ENCODE results near the gene SCGB2B2. TPM values are rescaled to one million over a fixed set of nuclear protein-coding genes. Genes with fewer than 3 reads are reported as not detected.

SCGB2B2 gene
- total RNA-seq, 4 donors from 2014 or later = 4.3 to 8.3 (median 6.6) TPM

DNA sequence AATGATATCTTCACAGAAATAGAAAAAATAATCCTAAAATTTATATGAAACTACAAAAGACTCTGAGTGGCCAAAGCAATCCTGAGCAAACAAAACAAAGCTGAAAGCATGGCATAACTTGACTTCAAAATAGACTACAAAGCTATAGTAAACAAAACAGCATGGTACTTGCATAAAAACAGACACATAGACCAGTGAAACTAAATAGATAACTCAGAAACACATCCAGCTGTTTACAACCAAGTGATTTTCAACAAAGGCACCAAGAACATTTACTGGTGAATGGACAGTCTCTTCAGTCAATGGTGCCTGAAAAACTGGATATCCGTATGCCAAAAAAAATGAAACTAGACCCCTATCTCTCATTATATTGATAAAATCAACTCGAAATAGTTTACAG is 25.2 kb downstream of the SCGB2B2 start:
- no peak for DNase-seq (ENCODE audit: low spot score in 2 of 2)
- intact Hi-C loops (cut with DNase I; ENCODE audit: low total_unique reads) = no loop called here
- H3K4me3 ChIP-seq (ENCODE audit: low read depth, poor library complexity, severe bottlenecking) = no peak overlapping the region
- TF ChIP-seq POLR2A (IDR thresholded peaks at IDR 0.05) (no peak), CTCF (IDR thresholded peaks at IDR 0.05) (no peak)
- 72 to 78% methylated on average over 2 of the region's 2 CpGs for WGBS, 2 donors

GRCh38 chr19:34649886-34650543 is 26.9 kb downstream of the SCGB2B2 start:
- TF ChIP-seq CTCF (IDR thresholded peaks at IDR 0.05) = no peak
- no peak for TF ChIP-seq POLR2A (IDR thresholded peaks at IDR 0.05)
- intact Hi-C loops (cut with DNase I; ENCODE audit: low total_unique reads) = no loop called here
- no peak for DNase-seq (ENCODE audit: low spot score in 2 of 2)
- 87 to 91% methylated on average over 9 of the region's 9 CpGs for WGBS, 2 donors
- no peak overlapping the region for H3K4me3 ChIP-seq (ENCODE audit: low read depth, poor library complexity, severe bottlenecking)

DNA sequence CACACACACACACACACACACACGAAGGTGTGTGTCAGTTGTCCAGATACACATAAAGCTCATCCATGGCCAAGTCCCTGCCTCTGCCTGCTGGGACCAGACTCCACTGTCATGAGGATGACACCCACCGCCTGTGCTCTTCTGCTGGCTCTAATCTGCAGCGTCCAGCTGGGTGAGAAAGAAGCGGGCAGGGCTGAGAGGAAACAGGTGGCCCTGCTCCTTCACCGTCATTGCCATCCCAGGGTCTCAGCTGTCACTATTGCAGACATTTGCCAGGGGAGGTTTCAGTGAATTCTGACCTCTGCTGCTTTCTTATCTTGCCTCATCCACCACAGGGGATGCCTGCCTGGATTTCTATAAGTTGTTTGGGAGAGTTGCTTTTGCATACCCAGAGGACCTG is 31.4 kb downstream of the SCGB2B2 start:
- TF ChIP-seq POLR2A (IDR thresholded peaks at IDR 0.05) (no peak), CTCF (IDR thresholded peaks at IDR 0.05) (no peak)
- DNase-seq (ENCODE audit: low spot score in 2 of 2) = no peak
- H3K4me3 ChIP-seq (ENCODE audit: low read depth, poor library complexity, severe bottlenecking) = no peak overlapping the region
- 63 to 83% methylated on average over 2 to 5 of the region's 5 CpGs for WGBS, 2 donors
- intact Hi-C loops (cut with DNase I; ENCODE audit: low total_unique reads) = no loop called here

GRCh38 chr19:34644991-34645461 is 31.9 kb downstream of the SCGB2B2 start:
- DNase-seq (ENCODE audit: low spot score in 2 of 2) = no peak
- TF ChIP-seq CTCF (IDR thresholded peaks at IDR 0.05) (no peak), POLR2A (IDR thresholded peaks at IDR 0.05) (no peak)
- H3K4me3 ChIP-seq (ENCODE audit: low read depth, poor library complexity, severe bottlenecking) = no peak overlapping the region
- 74 to 76% methylated on average over 8 to 10 of the region's 10 CpGs for WGBS, 2 donors
- intact Hi-C loops (cut with DNase I; ENCODE audit: low total_unique reads) = no loop called here

- WGBS, 2 donors = 91% methylated on average over 4 of the region's 4 CpGs
- H3K4me3 ChIP-seq (ENCODE audit: low read depth, poor library complexity, severe bottlenecking) = no peak overlapping the region
- no peak for DNase-seq (ENCODE audit: low spot score in 2 of 2)
- intact Hi-C loops (cut with DNase I; ENCODE audit: low total_unique reads) = no loop called here
- no peak for TF ChIP-seq CTCF (IDR thresholded peaks at IDR 0.05)
- no peak for TF ChIP-seq POLR2A (IDR thresholded peaks at IDR 0.05)
These were observed 34.7 kb downstream of the SCGB2B2 start for GRCh38 chr19:34642241-34642640.

Data from lower leg skin (tissue), 4 donors.